Liver (tissue), 9 donors: ENCODE results near the gene SMAD1. TPM values are rescaled to one million over a fixed set of nuclear protein-coding genes. Genes with fewer than 3 reads are reported as not detected.
A peak's percentile ranks its signal among the peaks of the same experiment; 100 is the strongest.

Experiments used
- DNase-seq: peaks from one replicate; pipeline ENCODE4 v3.0.0-alpha.2; 2017; ENCODE audit warnings: low spot score
- H3K27ac ChIP-seq, 2 donors: one replicate each; pipeline ENCODE4 v1.7.0; 2013; ENCODE audit warnings: inconsistent platforms in 2 of 2, low read length in 2 of 2, control low read depth in 1 of 2, low read depth in 1 of 2, mild to moderate bottlenecking in 1 of 2
- H3K27me3 ChIP-seq, 4 donors: one replicate each; pipeline versions ENCODE4 v1.6.1 to v1.7.0; 2013; ENCODE audit warnings: low read length in 3 of 4, inconsistent platforms in 1 of 4, mild to moderate bottlenecking in 1 of 4, moderate library complexity in 1 of 4; ENCODE audit not compliant: control insufficient read depth in 4 of 4, insufficient read depth in 4 of 4
- H3K36me3 ChIP-seq, 4 donors: one replicate each; pipeline versions ENCODE4 v1.6.1 to v1.7.0; 2013; ENCODE audit warnings: low read length in 3 of 4, mild to moderate bottlenecking in 3 of 4, low read depth in 1 of 4, moderate library complexity in 1 of 4; ENCODE audit not compliant: control insufficient read depth in 4 of 4, insufficient read depth in 3 of 4
- H3K4me1 ChIP-seq, 4 donors: one replicate each; pipeline versions ENCODE4 v1.6.1 to v1.7.0; 2013; ENCODE audit warnings: low read length in 3 of 4, mild to moderate bottlenecking in 3 of 4, moderate library complexity in 1 of 4; ENCODE audit not compliant: control insufficient read depth in 4 of 4, insufficient read depth in 4 of 4
- H3K4me3 ChIP-seq, 3 donors: one replicate each; pipeline versions ENCODE4 v1.6.1 to v1.7.0; 2013; ENCODE audit warnings: low read length in 3 of 3, control low read depth in 1 of 3, low read depth in 1 of 3, mild to moderate bottlenecking in 1 of 3
- H3K9ac ChIP-seq, 2 donors: one replicate each; pipeline ENCODE4 v1.7.0; 2013; ENCODE audit warnings: low read length in 2 of 2, mild to moderate bottlenecking in 2 of 2, moderate library complexity in 2 of 2, control low read depth in 1 of 2, low read depth in 1 of 2
- H3K9me3 ChIP-seq, 4 donors: one replicate each; pipeline versions ENCODE4 v1.6.1 to v1.7.0; 2013; ENCODE audit warnings: low read length in 3 of 4; ENCODE audit not compliant: control insufficient read depth in 4 of 4
- EGR1 ChIP-seq, 2 donors: IDR thresholded peaks; 2 replicates each; pipeline ENCODE4 v1.6.1; 2016 to 2018; ENCODE audit warnings: antibody characterized with exemption in 2 of 2, low read depth in 2 of 2
- FOXA1 ChIP-seq: IDR thresholded peaks from 2 replicates; pipeline ENCODE4 v1.6.1; 2016; ENCODE audit warnings: antibody characterized with exemption
- FOXA2 ChIP-seq: IDR thresholded peaks from 2 replicates; pipeline ENCODE4 v1.6.1; 2016; ENCODE audit warnings: antibody characterized with exemption
- GABPA ChIP-seq, 2 donors: IDR thresholded peaks in 1 of 2; conservative IDR thresholded peaks in 1 of 2; 2 replicates each; pipeline ENCODE4 v1.6.1; 2016; ENCODE audit warnings: antibody characterized with exemption in 2 of 2, mild to moderate bottlenecking in 1 of 2, moderate library complexity in 1 of 2
- HNF4A ChIP-seq, 2 donors: conservative IDR thresholded peaks; 2 replicates each; pipeline ENCODE4 v1.6.1; 2016; ENCODE audit warnings: antibody characterized with exemption in 2 of 2, mild to moderate bottlenecking in 2 of 2
- HNF4G ChIP-seq: IDR thresholded peaks from 2 replicates; pipeline ENCODE4 v1.6.1; 2016; ENCODE audit warnings: antibody characterized with exemption
- JUND ChIP-seq, 2 donors: IDR thresholded peaks; 2 replicates each; pipeline ENCODE4 v1.6.1; 2016; ENCODE audit warnings: antibody characterized with exemption in 2 of 2
- NR2F2 ChIP-seq: IDR thresholded peaks from 2 replicates; pipeline ENCODE4 v1.6.1; 2016; ENCODE audit warnings: antibody characterized with exemption
- RAD21 ChIP-seq, 2 donors: IDR thresholded peaks; 2 replicates each; pipeline ENCODE4 v1.6.1; 2016; ENCODE audit warnings: antibody characterized with exemption in 2 of 2, mild to moderate bottlenecking in 2 of 2
- RXRA ChIP-seq, 2 donors: IDR thresholded peaks; 2 replicates each; pipeline ENCODE4 v1.6.1; 2017 to 2018; ENCODE audit warnings: antibody characterized with exemption in 2 of 2, mild to moderate bottlenecking in 1 of 2
- SP1 ChIP-seq: IDR thresholded peaks from 2 replicates; pipeline ENCODE4 v1.6.1; 2018; ENCODE audit warnings: antibody characterized with exemption, mild to moderate bottlenecking
- TAF1 ChIP-seq: conservative IDR thresholded peaks from 2 replicates; pipeline ENCODE4 v1.6.1; 2016; ENCODE audit warnings: antibody characterized with exemption, mild to moderate bottlenecking
- YY1 ChIP-seq: IDR thresholded peaks from 2 replicates; pipeline ENCODE4 v1.6.1; 2016; ENCODE audit warnings: antibody characterized with exemption, mild to moderate bottlenecking
- WGBS: extraction: QIAGEN DNeasy Blood & Tissue Kit; methylation state at CpG from one replicate; pipeline ENCODE4 v1.1.7; 2013; 5-methylcytosine and 5-hydroxymethylcytosine counted together
- polyA plus RNA-seq, 2 donors: library from polyadenylated mRNA; stranded (reverse) in 1 of 2; unstranded in 1 of 2; fragments of 200-250 nt in 1 of 2; fragments of >200 nt in 1 of 2; fragmentation: Nextera tagmentation in 1 of 2; extraction: Ambion mirVana in 1 of 2; gene quantifications; one replicate each; pipeline versions ENCODE4 v1.2.1 to v1.2.3, GENCODE V29; 2013 to 2015
- total RNA-seq, 2 donors: library from RNA; depleted of rRNA; stranded (reverse); fragments of >200 nt; gene quantifications; one replicate each; pipeline ENCODE4 v1.2.3, GENCODE V29; 2014
- TF ChIP-seq, protein P1 (sequence below): IDR thresholded peaks from 2 replicates; pipeline ENCODE4 v1.6.1; 2016; ENCODE audit warnings: antibody characterized with exemption
- TF ChIP-seq, protein P2 (sequence below): IDR thresholded peaks from 2 replicates; pipeline ENCODE4 v1.6.1; 2016; ENCODE audit warnings: antibody characterized with exemption, mild to moderate bottlenecking
- TF ChIP-seq, protein P3 (sequence below): fragments of 150-350 bp; IDR thresholded peaks from 2 replicates; pipeline ENCODE4 v1.5.1; 2017; ENCODE audit warnings: improper control_type of control experiment, low read depth, low read length; ENCODE audit not compliant: missing input control
- TF ChIP-seq, protein P4 (sequence below): IDR thresholded peaks from 2 replicates; pipeline ENCODE4 v1.6.1; 2016; ENCODE audit warnings: antibody characterized with exemption
- TF ChIP-seq, protein P5 (sequence below): IDR thresholded peaks from 2 replicates; pipeline ENCODE4 v1.6.1; 2016; ENCODE audit warnings: antibody characterized with exemption
- donor health status: healthy.
- donor health status: healthy.
- donor health status: healthy.
- donor health status: healthy.
- donor health status: healthy.

SMAD1 gene
- total and polyA plus RNA-seq, 4 donors = 6.3 to 43.8 (median 14.6) TPM

DNA sequence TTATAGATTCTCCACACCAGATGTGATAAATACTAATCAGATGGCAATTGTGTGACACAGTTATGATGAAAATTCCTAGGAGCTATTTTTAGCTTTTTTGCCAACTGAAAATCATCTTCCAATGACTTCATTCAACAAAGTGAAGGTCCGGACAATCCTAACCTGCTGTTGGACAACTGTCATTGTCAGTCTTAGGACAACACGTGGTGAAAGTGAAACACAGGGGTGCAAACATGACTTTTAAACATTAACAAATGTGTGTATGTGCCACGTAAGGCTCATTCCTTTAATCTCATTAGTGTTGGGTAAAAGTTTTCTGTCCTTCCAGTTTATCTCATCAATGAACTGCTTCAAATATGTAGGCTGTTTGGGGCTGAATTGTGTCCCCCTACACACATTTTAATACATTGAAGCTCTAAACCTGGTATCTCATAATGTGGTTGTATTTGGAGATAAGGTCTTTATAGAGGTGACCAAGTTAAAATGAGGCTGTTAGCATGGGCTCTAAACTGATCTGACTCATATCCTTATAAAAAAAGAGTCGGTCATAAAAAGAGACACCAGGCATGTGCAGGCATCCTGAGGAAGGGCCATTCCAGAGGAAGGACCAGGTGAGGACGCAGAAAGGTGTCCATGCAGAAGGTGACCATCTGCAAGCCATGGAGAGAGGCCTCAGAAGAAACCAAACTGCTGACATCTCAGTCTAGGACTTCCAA is 41.2 kb upstream of the SMAD1 start:
- Histone ChIP-seq H3K9me3 (no peaks in the 10 kb centered on the region), H3K27ac (peak overlapping the region; percentile 58 to 76), H3K4me1 (peaks cover 7 to 21% (median 20%) of the 10 kb centered on the region in 4 donors), H3K27me3 (no peaks in the 10 kb centered on the region), H3K36me3 (no peaks in the 10 kb centered on the region), H3K9ac (no peak overlapping the region), H3K4me3 (no peak overlapping the region)
- TF ChIP-seq GABPA (IDR thresholded peaks at IDR 0.05 in 1 of 2, conservative IDR thresholded peaks at IDR 0.05 in 1 of 2) (no peak), HNF4A (conservative IDR thresholded peaks at IDR 0.05) (peak; percentile 44 to 65), RXRA (IDR thresholded peaks at IDR 0.05) (peak; percentile 49 to 71), SP1 (peak; percentile 64), JUND (IDR thresholded peaks at IDR 0.05) (peak; percentile 9 to 68), FOXA2 (peak; percentile 47), NR2F2 (no peak), FOXA1 (peak; percentile 31), EGR1 (IDR thresholded peaks at IDR 0.05; ENCODE audit: low read depth in 2 of 2) (no peak), TAF1 (no peak), RAD21 (IDR thresholded peaks at IDR 0.05) (peak; percentile 22 to 53), YY1 (peak; percentile 58), HNF4G (no peak)
- TF ChIP-seq, protein P1, sequence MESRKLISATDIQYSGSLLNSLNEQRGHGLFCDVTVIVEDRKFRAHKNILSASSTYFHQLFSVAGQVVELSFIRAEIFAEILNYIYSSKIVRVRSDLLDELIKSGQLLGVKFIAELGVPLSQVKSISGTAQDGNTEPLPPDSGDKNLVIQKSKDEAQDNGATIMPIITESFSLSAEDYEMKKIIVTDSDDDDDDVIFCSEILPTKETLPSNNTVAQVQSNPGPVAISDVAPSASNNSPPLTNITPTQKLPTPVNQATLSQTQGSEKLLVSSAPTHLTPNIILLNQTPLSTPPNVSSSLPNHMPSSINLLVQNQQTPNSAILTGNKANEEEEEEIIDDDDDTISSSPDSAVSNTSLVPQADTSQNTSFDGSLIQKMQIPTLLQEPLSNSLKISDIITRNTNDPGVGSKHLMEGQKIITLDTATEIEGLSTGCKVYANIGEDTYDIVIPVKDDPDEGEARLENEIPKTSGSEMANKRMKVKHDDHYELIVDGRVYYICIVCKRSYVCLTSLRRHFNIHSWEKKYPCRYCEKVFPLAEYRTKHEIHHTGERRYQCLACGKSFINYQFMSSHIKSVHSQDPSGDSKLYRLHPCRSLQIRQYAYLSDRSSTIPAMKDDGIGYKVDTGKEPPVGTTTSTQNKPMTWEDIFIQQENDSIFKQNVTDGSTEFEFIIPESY = peak; percentile 58
- TF ChIP-seq, protein P2, sequence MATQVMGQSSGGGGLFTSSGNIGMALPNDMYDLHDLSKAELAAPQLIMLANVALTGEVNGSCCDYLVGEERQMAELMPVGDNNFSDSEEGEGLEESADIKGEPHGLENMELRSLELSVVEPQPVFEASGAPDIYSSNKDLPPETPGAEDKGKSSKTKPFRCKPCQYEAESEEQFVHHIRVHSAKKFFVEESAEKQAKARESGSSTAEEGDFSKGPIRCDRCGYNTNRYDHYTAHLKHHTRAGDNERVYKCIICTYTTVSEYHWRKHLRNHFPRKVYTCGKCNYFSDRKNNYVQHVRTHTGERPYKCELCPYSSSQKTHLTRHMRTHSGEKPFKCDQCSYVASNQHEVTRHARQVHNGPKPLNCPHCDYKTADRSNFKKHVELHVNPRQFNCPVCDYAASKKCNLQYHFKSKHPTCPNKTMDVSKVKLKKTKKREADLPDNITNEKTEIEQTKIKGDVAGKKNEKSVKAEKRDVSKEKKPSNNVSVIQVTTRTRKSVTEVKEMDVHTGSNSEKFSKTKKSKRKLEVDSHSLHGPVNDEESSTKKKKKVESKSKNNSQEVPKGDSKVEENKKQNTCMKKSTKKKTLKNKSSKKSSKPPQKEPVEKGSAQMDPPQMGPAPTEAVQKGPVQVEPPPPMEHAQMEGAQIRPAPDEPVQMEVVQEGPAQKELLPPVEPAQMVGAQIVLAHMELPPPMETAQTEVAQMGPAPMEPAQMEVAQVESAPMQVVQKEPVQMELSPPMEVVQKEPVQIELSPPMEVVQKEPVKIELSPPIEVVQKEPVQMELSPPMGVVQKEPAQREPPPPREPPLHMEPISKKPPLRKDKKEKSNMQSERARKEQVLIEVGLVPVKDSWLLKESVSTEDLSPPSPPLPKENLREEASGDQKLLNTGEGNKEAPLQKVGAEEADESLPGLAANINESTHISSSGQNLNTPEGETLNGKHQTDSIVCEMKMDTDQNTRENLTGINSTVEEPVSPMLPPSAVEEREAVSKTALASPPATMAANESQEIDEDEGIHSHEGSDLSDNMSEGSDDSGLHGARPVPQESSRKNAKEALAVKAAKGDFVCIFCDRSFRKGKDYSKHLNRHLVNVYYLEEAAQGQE = peak; percentile 60
- TF ChIP-seq, protein P3, sequence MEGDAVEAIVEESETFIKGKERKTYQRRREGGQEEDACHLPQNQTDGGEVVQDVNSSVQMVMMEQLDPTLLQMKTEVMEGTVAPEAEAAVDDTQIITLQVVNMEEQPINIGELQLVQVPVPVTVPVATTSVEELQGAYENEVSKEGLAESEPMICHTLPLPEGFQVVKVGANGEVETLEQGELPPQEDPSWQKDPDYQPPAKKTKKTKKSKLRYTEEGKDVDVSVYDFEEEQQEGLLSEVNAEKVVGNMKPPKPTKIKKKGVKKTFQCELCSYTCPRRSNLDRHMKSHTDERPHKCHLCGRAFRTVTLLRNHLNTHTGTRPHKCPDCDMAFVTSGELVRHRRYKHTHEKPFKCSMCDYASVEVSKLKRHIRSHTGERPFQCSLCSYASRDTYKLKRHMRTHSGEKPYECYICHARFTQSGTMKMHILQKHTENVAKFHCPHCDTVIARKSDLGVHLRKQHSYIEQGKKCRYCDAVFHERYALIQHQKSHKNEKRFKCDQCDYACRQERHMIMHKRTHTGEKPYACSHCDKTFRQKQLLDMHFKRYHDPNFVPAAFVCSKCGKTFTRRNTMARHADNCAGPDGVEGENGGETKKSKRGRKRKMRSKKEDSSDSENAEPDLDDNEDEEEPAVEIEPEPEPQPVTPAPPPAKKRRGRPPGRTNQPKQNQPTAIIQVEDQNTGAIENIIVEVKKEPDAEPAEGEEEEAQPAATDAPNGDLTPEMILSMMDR = peak; percentile 4
- TF ChIP-seq, protein P4, sequence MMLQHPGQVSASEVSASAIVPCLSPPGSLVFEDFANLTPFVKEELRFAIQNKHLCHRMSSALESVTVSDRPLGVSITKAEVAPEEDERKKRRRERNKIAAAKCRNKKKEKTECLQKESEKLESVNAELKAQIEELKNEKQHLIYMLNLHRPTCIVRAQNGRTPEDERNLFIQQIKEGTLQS = no peak
- TF ChIP-seq, protein P5, sequence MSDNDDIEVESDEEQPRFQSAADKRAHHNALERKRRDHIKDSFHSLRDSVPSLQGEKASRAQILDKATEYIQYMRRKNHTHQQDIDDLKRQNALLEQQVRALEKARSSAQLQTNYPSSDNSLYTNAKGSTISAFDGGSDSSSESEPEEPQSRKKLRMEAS = peak; percentile 68
- 50% methylated on average over 5 of the region's 5 CpGs for WGBS
- no peak for DNase-seq
